HepG2 (cell line): ENCODE data around the gene LARP1. TPM values are rescaled to one million over a fixed set of nuclear protein-coding genes. Genes with fewer than 3 reads are reported as not detected.

Source experiments
- BRCA1 ChIP-seq: sonication (generic); formaldehyde crosslinking; IDR thresholded peaks from 2 replicates; pipeline ENCODE4 v1.4.0; 2020; ENCODE audit warnings: missing genetic modification reagents
- CAMTA2 ChIP-seq: sonication (generic); formaldehyde crosslinking; IDR thresholded peaks from 2 replicates; pipeline ENCODE4 v1.4.0; 2020; ENCODE audit warnings: mild to moderate bottlenecking, missing genetic modification reagents, borderline replicate concordance
- HOXA3 ChIP-seq: sonication (generic); formaldehyde crosslinking; IDR thresholded peaks from 2 replicates; pipeline ENCODE4 v1.5.0; 2020; ENCODE audit warnings: missing genetic modification reagents
- MLXIP ChIP-seq: sonication (generic); formaldehyde crosslinking; IDR thresholded peaks from 2 replicates; pipeline ENCODE4 v1.9.0; 2021; ENCODE audit warnings: missing genetic modification reagents, borderline replicate concordance
- MNT ChIP-seq: fragments of 450-650 bp; IDR thresholded peaks from 2 replicates; pipeline ENCODE4 v1.6.1; 2016
- MTA3 ChIP-seq: sonication (generic); formaldehyde crosslinking; IDR thresholded peaks from 2 replicates; pipeline ENCODE4 v1.4.0; 2020; ENCODE audit warnings: missing genetic modification reagents
- NFIB ChIP-seq: sonication (generic); formaldehyde crosslinking; IDR thresholded peaks from 2 replicates; pipeline ENCODE4 v1.9.0; 2021; ENCODE audit warnings: missing genetic modification reagents, mild to moderate bottlenecking, borderline replicate concordance
- PAF1 ChIP-seq: IDR thresholded peaks from 2 replicates; pipeline ENCODE4 v1.6.1; 2016; ENCODE audit warnings: missing genetic modification reagents, missing compliant biosample characterization
- SIN3A ChIP-seq: IDR thresholded peaks from 2 replicates; pipeline ENCODE4 v1.6.1; 2011; ENCODE audit warnings: low read depth, mild to moderate bottlenecking, control low read depth, low read length, borderline replicate concordance
- SP140L ChIP-seq: sonication (generic); formaldehyde crosslinking; IDR thresholded peaks from 2 replicates; pipeline ENCODE4 v1.4.0; 2020; ENCODE audit warnings: missing genetic modification reagents, borderline replicate concordance
- SP2 ChIP-seq: sonication (generic); formaldehyde crosslinking; IDR thresholded peaks from 2 replicates; pipeline ENCODE4 v1.5.1; 2020; ENCODE audit warnings: mild to moderate bottlenecking, missing genetic modification reagents
- ZNF12 ChIP-seq: sonication (generic); formaldehyde crosslinking; IDR thresholded peaks from 2 replicates; pipeline ENCODE4 v1.5.0; 2020; ENCODE audit warnings: missing genetic modification reagents
- ZNF142 ChIP-seq: sonication (generic); formaldehyde crosslinking; IDR thresholded peaks from 2 replicates; pipeline ENCODE4 v1.4.0; 2020; ENCODE audit warnings: missing genetic modification reagents
- ZNF33A ChIP-seq: sonication (generic); formaldehyde crosslinking; IDR thresholded peaks from 2 replicates; pipeline ENCODE4 v1.5.1; 2020; ENCODE audit warnings: missing genetic modification reagents, mild to moderate bottlenecking, moderate library complexity, borderline replicate concordance
- ZNF572 ChIP-seq: sonication (generic); formaldehyde crosslinking; IDR thresholded peaks from 2 replicates; pipeline ENCODE4 v1.5.1; 2020; ENCODE audit warnings: mild to moderate bottlenecking, missing genetic modification reagents
- polyA plus RNA-seq, 8 experiments: library from polyadenylated mRNA; depleted of rRNA in 3 of 8; stranded (reverse) in 7 of 8; unstranded in 1 of 8; fragments of >200 nt; fragmentation: Illumina TruSeq in 4 of 8; extraction: Trizol in 4 of 8; gene quantifications; 2 replicates each; pipeline versions ENCODE4 v1.2.1 to v1.2.3, GENCODE V29; 2011 to 2016; ENCODE audit warnings: low read depth in 4 of 8, missing spikeins in 1 of 8, mixed read lengths in 1 of 8; ENCODE audit not compliant: insufficient read depth in 1 of 8
- total RNA-seq, 5 experiments: library from RNA; depleted of rRNA; stranded (reverse); fragments of >200 nt; fragmentation: Illumina TruSeq; extraction: Trizol; gene quantifications; 2 replicates each; pipeline ENCODE4 v1.2.3, GENCODE V29; 2016; ENCODE audit warnings: low read depth in 1 of 5
- TF ChIP-seq, protein P1 (sequence below): sonication (generic); formaldehyde crosslinking; IDR thresholded peaks from 2 replicates; pipeline ENCODE4 v1.5.0; 2020; ENCODE audit warnings: mild to moderate bottlenecking, missing genetic modification reagents

Gene LARP1
- total and polyA plus RNA-seq, 2 of the 13 experiments (the other 11 are each of a cell fraction or from before 2014, with no cell fraction given), result 45.2 to 61.4 TPM

DNA sequence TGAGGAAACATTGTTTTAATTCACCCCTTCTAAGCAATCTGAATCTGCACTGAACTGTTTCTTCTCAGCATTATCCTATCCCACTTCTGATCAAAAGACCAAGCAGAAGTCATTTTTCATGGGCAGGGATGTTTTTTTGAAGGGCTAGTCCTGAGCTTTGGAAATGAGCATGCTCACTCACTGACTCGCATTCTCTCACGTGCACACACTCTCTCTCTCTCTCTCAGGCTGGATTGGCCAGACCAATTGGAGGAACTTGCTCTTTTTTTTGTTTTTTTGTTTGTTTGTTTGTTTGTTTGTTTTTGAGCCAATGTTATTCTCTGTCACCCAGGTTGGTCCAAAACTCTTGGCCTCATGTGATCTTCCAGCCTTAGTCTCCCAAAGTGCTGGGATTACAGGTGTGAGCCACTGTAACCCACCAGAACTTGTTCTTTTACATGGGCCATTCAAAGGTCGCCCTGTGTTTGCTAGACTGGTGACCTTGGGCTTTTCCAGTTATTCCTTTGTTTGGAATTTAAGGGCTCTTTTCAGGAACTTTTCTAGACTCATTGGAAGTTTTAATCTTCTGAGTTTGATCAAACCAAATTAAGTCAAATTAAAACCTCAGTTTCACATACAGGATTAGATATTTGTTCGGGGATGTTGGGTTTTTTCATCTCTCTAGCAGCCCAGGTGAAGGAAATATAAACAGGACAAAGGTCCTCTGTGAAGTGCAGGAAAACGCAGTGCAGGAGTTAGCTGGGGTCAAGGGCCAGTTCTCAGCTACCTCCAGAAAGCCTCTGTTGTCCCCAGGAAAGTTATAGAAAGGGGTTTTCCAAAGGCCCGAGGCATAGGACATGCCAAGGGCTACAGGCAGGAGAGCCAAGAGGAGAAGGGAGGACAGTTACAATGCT is 82.1 kb downstream of the LARP1 start (continued):
- TF ChIP-seq MLXIP (no peak), SP2 (CRISPR knock-in tag) (no peak), ZNF33A (CRISPR knock-in tag) (no peak), ZNF12 (CRISPR knock-in tag) (no peak), ZNF142 (CRISPR knock-in tag) (no peak), SIN3A (no peak), MNT (no peak), NFIB (CRISPR knock-in tag) (no peak), MTA3 (CRISPR knock-in tag) (no peak), ZNF572 (no peak), SP140L (CRISPR knock-in tag) (no peak), CAMTA2 (CRISPR knock-in tag) (no peak), BRCA1 (no peak), PAF1 (CRISPR knock-in tag) (no peak), HOXA3 (CRISPR knock-in tag) (no peak)
- TF ChIP-seq, protein P1, sequence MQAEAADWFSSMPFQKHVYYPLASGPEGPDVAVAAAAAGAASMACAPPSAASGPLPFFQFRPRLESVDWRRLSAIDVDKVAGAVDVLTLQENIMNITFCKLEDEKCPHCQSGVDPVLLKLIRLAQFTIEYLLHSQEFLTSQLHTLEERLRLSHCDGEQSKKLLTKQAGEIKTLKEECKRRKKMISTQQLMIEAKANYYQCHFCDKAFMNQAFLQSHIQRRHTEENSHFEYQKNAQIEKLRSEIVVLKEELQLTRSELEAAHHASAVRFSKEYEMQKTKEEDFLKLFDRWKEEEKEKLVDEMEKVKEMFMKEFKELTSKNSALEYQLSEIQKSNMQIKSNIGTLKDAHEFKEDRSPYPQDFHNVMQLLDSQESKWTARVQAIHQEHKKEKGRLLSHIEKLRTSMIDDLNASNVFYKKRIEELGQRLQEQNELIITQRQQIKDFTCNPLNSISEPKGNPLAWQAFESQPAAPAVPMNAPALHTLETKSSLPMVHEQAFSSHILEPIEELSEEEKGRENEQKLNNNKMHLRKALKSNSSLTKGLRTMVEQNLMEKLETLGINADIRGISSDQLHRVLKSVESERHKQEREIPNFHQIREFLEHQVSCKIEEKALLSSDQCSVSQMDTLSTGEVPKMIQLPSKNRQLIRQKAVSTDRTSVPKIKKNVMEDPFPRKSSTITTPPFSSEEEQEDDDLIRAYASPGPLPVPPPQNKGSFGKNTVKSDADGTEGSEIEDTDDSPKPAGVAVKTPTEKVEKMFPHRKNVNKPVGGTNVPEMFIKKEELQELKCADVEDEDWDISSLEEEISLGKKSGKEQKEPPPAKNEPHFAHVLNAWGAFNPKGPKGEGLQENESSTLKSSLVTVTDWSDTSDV (CRISPR knock-in tag), result no peak
